Measurements from ENCODE around the gene DNAAF6. TPM values are rescaled to one million over a fixed set of nuclear protein-coding genes. Genes with fewer than 3 reads are reported as not detected.
A peak's percentile ranks its signal among the peaks of the same experiment; 100 is the strongest.
"Not testable (repeated sequence)": the region's sequence is repeated elsewhere in the genome, so short reads cannot be mapped to it uniquely, and the experiment has no call there.

DNAAF6 gene
- not detected in 2 replicates for total RNA-seq (2022)
- Bru-seq, nascent RNA: percentile 1 among the genes with signal in this experiment
- BruChase-seq, experiment 1, labeled RNA remaining after a 2-hour chase: not detected
- not detected for BruChase-seq, experiment 2, labeled RNA remaining after a 6-hour chase
- long read RNA-seq: 0 reads

GRCh38 chrX:107205770-107206696 is at the start of gene DNAAF6, which contains the start of gene NUP62CL:
Gene DNAAF6 (plus strand): TSS chrX:107206611. CDS start chrX:107212876, 6,265 bp downstream.
Gene NUP62CL (minus strand): TSS chrX:107206433. CDS start chrX:107175146, 31,287 bp downstream.
- Mint-ChIP-seq H3K9me3 (ENCODE audit: unreplicated experiment) (no peaks in the 10 kb centered on the region), H3K27me3 (ENCODE audit: insufficient read depth, unreplicated experiment) (no peaks in the 10 kb centered on the region), H3K4me1 (ENCODE audit: low read depth, unreplicated experiment) (no peaks in the 10 kb centered on the region), H3K27ac (ENCODE audit: unreplicated experiment) (peak within 1 kb of the TSS; percentile 59), H3K36me3 (ENCODE audit: insufficient read depth, unreplicated experiment) (peaks cover 13% of the 10 kb centered on the region), H3K4me3 (ENCODE audit: unreplicated experiment) (peak within 1 kb of the TSS; percentile 77)
- TSS peak; percentile 48 for BruUV-seq (replicated peaks)
- Histone ChIP-seq H3K4me1 (no peaks in the 10 kb centered on the region), H3K36me3 (ENCODE audit: control insufficient read depth, insufficient read depth, low read length) (no peaks in the 10 kb centered on the region), H3K4me3 (ENCODE audit: low read depth, low read length) (peak within 1 kb of the TSS; percentile 62), H3K27me3 (replicated peaks; ENCODE audit: control insufficient read depth, insufficient read depth, low read length) (no peaks in the 10 kb centered on the region), H3K9me3 (no peaks in the 10 kb centered on the region)
- peak; percentile 83 to 88 for DNase-seq
- TF ChIP-seq, protein P1, sequence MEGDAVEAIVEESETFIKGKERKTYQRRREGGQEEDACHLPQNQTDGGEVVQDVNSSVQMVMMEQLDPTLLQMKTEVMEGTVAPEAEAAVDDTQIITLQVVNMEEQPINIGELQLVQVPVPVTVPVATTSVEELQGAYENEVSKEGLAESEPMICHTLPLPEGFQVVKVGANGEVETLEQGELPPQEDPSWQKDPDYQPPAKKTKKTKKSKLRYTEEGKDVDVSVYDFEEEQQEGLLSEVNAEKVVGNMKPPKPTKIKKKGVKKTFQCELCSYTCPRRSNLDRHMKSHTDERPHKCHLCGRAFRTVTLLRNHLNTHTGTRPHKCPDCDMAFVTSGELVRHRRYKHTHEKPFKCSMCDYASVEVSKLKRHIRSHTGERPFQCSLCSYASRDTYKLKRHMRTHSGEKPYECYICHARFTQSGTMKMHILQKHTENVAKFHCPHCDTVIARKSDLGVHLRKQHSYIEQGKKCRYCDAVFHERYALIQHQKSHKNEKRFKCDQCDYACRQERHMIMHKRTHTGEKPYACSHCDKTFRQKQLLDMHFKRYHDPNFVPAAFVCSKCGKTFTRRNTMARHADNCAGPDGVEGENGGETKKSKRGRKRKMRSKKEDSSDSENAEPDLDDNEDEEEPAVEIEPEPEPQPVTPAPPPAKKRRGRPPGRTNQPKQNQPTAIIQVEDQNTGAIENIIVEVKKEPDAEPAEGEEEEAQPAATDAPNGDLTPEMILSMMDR (IDR thresholded peaks at IDR 0.05; ENCODE audit: insufficient read depth in 1 of 2, low read depth in 1 of 2, low read length in 1 of 2, severe bottlenecking in 1 of 2, unreplicated experiment in 1 of 2): no peak
- intact Hi-C loops (cut with micrococcal nuclease; ENCODE audit: unreplicated experiment): loop anchor here (10.0 kb wide), 2 partner anchors 91 to 211 kb away; partner anchors contain the start of gene RBM41
- ChIA-PET POLR2A (no interaction called here), CTCF (no interaction called here)

DNA sequence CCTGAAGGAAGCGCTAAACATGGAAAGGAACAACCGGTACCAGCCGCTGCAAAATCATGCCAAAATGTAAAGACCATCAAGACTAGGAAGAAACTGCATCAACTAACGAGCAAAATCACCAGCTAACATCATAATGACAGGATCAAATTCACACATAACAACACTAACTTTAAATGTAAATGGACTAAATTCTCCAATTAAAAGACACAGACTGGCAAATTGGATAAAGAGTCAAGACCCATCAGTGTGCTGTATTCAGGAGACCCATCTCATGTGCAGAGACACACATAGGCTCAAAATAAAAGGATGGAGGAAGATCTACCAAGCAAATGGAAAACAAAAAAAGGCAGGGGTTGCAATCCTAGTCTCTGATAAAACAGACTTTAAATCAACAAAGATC is 48.8 kb upstream of the DNAAF6 start:
- H3K4me1 Mint-ChIP-seq (ENCODE audit: low read depth, unreplicated experiment); H3K4me3 Mint-ChIP-seq (ENCODE audit: unreplicated experiment); H3K27ac Mint-ChIP-seq (ENCODE audit: unreplicated experiment); POLR2A ChIA-PET; H3K4me3 ChIP-seq (ENCODE audit: low read depth, low read length); H3K27me3 Mint-ChIP-seq (ENCODE audit: insufficient read depth, unreplicated experiment); H3K27me3 ChIP-seq (replicated peaks; ENCODE audit: control insufficient read depth, insufficient read depth, low read length); DNase-seq; H3K36me3 ChIP-seq (ENCODE audit: control insufficient read depth, insufficient read depth, low read length); CTCF ChIA-PET; H3K36me3 Mint-ChIP-seq (ENCODE audit: insufficient read depth, unreplicated experiment); BruUV-seq (replicated peaks); H3K9me3 ChIP-seq; H3K4me1 ChIP-seq; intact Hi-C loops (cut with micrococcal nuclease; ENCODE audit: unreplicated experiment); H3K9me3 Mint-ChIP-seq (ENCODE audit: unreplicated experiment): not testable (repeated sequence)

DNA sequence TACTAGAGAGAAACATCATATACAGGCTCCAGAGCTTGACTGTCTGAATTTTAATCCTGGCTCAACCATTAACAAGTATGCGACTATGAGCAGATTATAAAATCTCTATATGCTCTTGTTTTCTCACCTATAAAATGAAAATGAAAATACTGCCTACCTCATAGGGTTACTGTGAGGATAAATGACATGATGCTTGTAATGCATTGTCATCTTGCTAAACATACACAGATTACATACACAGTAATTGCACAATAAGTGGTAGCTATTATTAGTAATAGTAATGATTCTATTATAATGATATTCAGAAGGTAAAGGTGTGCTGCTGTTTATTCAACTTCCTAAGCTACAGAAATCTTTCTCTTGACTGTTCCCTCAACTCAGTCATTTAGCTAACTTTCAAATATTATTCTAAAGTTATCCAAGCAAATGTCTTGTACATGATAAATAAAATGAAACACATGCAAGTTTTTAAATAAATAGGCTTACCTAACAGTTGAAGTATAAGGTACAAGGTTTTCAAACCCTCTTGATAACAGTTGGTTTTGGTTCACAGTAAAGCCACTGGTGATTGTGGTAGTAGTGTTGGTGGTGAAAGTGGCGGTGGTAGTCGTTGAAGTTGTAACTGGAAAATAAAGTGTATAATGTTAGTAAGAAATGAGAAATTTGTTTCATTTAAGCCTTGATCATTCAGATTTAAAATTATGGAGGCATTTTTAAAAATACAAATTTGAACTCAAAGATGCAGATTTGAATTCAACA is 39.1 kb upstream of the DNAAF6 start:
- Mint-ChIP-seq H3K27ac (ENCODE audit: unreplicated experiment) (no peak overlapping the region), H3K4me1 (ENCODE audit: low read depth, unreplicated experiment) (no peaks in the 10 kb centered on the region), H3K27me3 (ENCODE audit: insufficient read depth, unreplicated experiment) (no peaks in the 10 kb centered on the region), H3K4me3 (ENCODE audit: unreplicated experiment) (no peak overlapping the region), H3K36me3 (ENCODE audit: insufficient read depth, unreplicated experiment) (no peaks in the 10 kb centered on the region), H3K9me3 (ENCODE audit: unreplicated experiment) (no peaks in the 10 kb centered on the region)
- H3K9me3 ChIP-seq: no peaks in the 10 kb centered on the region
- no peaks in the 10 kb centered on the region for H3K27me3 ChIP-seq (replicated peaks; ENCODE audit: control insufficient read depth, insufficient read depth, low read length)
- intact Hi-C loops (cut with micrococcal nuclease; ENCODE audit: unreplicated experiment): no loop called here
- POLR2A ChIA-PET: no interaction called here
- no peaks in the 10 kb centered on the region for H3K4me1 ChIP-seq
- no peak for DNase-seq
- CTCF ChIA-PET: no interaction called here
- no TSS peak for BruUV-seq (replicated peaks)
- TF ChIP-seq, protein P1 (IDR thresholded peaks at IDR 0.05; ENCODE audit: insufficient read depth in 1 of 2, low read depth in 1 of 2, low read length in 1 of 2, severe bottlenecking in 1 of 2, unreplicated experiment in 1 of 2): no peak
- H3K36me3 ChIP-seq (ENCODE audit: control insufficient read depth, insufficient read depth, low read length): no peaks in the 10 kb centered on the region
- no peak overlapping the region for H3K4me3 ChIP-seq (ENCODE audit: low read depth, low read length)
